GM20431 (cell line): ENCODE measurements around the gene DNASE1.
"Not testable (repeated sequence)": the region's sequence is repeated elsewhere in the genome, so short reads cannot be mapped to it uniquely, and the experiment has no call there.

Source experiments
- in situ Hi-C: fragments of 300-500 bp; cut with MseI, MboI; formaldehyde crosslinking; loops from one replicate; pipeline ENCODE4 v1.15.0; 2020; ENCODE audit warnings: low sequenced_read_pairs; ENCODE audit not compliant: unreplicated experiment

DNASE1 gene

GRCh38 chr16:3654249-3654991, at the start of gene DNASE1:
Gene DNASE1 (plus strand): TSS chr16:3654691. CDS start chr16:3655374, 683 bp downstream.
- in situ Hi-C loops = no loop called here

GRCh38 chr16:3606441-3606840, 48.0 kb upstream of the DNASE1 start:
- in situ Hi-C loops = no loop called here

- in situ Hi-C loops = no loop called here
Measured at GRCh38 chr16:3607161-3607560, 47.3 kb upstream of the DNASE1 start.

- in situ Hi-C loops = no loop called here
Measured at GRCh38 chr16:3607634-3608033, 46.9 kb upstream of the DNASE1 start.

GRCh38 chr16:3608069-3608468, 46.4 kb upstream of the DNASE1 start:
- in situ Hi-C loops = no loop called here

GRCh38 chr16:3608976-3609375, 45.5 kb upstream of the DNASE1 start:
- in situ Hi-C loops = not testable (repeated sequence)

- in situ Hi-C loops = no loop called here
Measured at GRCh38 chr16:3609895-3610697, 44.4 kb upstream of the DNASE1 start.

- in situ Hi-C loops = no loop called here
Measured at GRCh38 chr16:3610698-3611145, 43.8 kb upstream of the DNASE1 start.

GRCh38 chr16:3611146-3611975, 43.1 kb upstream of the DNASE1 start, which contains the start of gene SLX4:
Gene SLX4 (minus strand): TSS chr16:3611606. CDS start chr16:3608964, 2,642 bp downstream.
- in situ Hi-C loops = no loop called here

- in situ Hi-C loops = no loop called here
Measured at GRCh38 chr16:3612510-3613466, 41.7 kb upstream of the DNASE1 start.

GRCh38 chr16:3618769-3619141, 35.7 kb upstream of the DNASE1 start:
- in situ Hi-C loops = no loop called here

GRCh38 chr16:3623642-3624041, 30.8 kb upstream of the DNASE1 start:
- in situ Hi-C loops = no loop called here

GRCh38 chr16:3625331-3625730, 29.2 kb upstream of the DNASE1 start:
- in situ Hi-C loops = no loop called here

GRCh38 chr16:3625911-3626732, 28.4 kb upstream of the DNASE1 start:
- in situ Hi-C loops = no loop called here

GRCh38 chr16:3637371-3637923, 17.0 kb upstream of the DNASE1 start:
- in situ Hi-C loops = no loop called here

GRCh38 chr16:3638916-3639644, 15.4 kb upstream of the DNASE1 start:
- in situ Hi-C loops = no loop called here

GRCh38 chr16:3640207-3640606, 14.3 kb upstream of the DNASE1 start:
- in situ Hi-C loops = no loop called here
